CMK (cell line): Measurements from ENCODE around the gene RIN3.
"Not testable (repeated sequence)": the region's sequence is repeated elsewhere in the genome, so short reads cannot be mapped to it uniquely, and the experiment has no call there.

ENCODE experiments used
- DNase-seq: peaks from one replicate; pipeline ENCODE4 v3.0.0-alpha.2; 2010; ENCODE audit warnings: low read depth

Gene RIN3

GRCh38 chr14:92528486-92529100 is 15.0 kb downstream of the RIN3 start:
- no peak for DNase-seq

- no peak for DNase-seq
Observed at GRCh38 chr14:92529903-92530302, 16.3 kb downstream of the RIN3 start.

- DNase-seq = no peak
Observed at GRCh38 chr14:92531106-92531873, 17.7 kb downstream of the RIN3 start.

GRCh38 chr14:92532490-92533163 is 19.0 kb downstream of the RIN3 start:
- DNase-seq = no peak

GRCh38 chr14:92534932-92535643 is 21.5 kb downstream of the RIN3 start:
- no peak for DNase-seq

GRCh38 chr14:92536231-92536630 is 22.6 kb downstream of the RIN3 start:
- DNase-seq = not testable (repeated sequence)

GRCh38 chr14:92538412-92538985 is 24.9 kb downstream of the RIN3 start:
- DNase-seq = no peak

- DNase-seq = no peak
Observed at GRCh38 chr14:92539419-92539818, 25.8 kb downstream of the RIN3 start.

GRCh38 chr14:92539875-92540274 is 26.3 kb downstream of the RIN3 start:
- no peak for DNase-seq

- DNase-seq = no peak
Observed at GRCh38 chr14:92540472-92541048, 27.0 kb downstream of the RIN3 start.

- no peak for DNase-seq
Observed at GRCh38 chr14:92542766-92543554, 29.4 kb downstream of the RIN3 start.

- no peak for DNase-seq
Observed at GRCh38 chr14:92544051-92544720, 30.6 kb downstream of the RIN3 start.

GRCh38 chr14:92546347-92547053 is 32.9 kb downstream of the RIN3 start:
- no peak for DNase-seq

GRCh38 chr14:92549105-92549858 is 35.7 kb downstream of the RIN3 start:
- DNase-seq = no peak

- DNase-seq = peak; percentile 54
Observed at GRCh38 chr14:92549859-92550230, 36.3 kb downstream of the RIN3 start.

- DNase-seq = no peak
Observed at GRCh38 chr14:92551044-92551841, 37.7 kb downstream of the RIN3 start.

- no peak for DNase-seq
Observed at GRCh38 chr14:92552066-92552465, 38.5 kb downstream of the RIN3 start.

GRCh38 chr14:92553438-92553837 is 39.9 kb downstream of the RIN3 start:
- no peak for DNase-seq
